Pancreas (tissue), 10 donors: Measurements from ENCODE around the gene CNTNAP4. TPM values are rescaled to one million over a fixed set of nuclear protein-coding genes. Genes with fewer than 3 reads are reported as not detected.

Source experiments
- ATAC-seq, 4 donors: fragments of 200-7000 bp; cut with Tn5 transposase; one replicate each; pipeline versions ENCODE4 v1.8.0 to v1.9.1; 2020; ENCODE audit warnings: mild to moderate bottlenecking in 4 of 4, moderate library complexity in 4 of 4
- DNase-seq, 6 donors: peaks; one replicate each; pipeline ENCODE4 v3.0.0-alpha.2; 2020
- FAIRE-seq: peaks from 2 replicates; lab custom pipeline; 2012; peaks lifted over from hg19 to GRCh38; lab: Jason Lieb, UNC
- H3K27ac ChIP-seq, 4 donors: fragments of 200-600 bp; sonication (generic); 1 replicate in 3 of 4; 2 replicates in 1 of 4; pipeline versions ENCODE4 v1.5.0 to v1.8.0; 2020
- H3K27me3 ChIP-seq, 4 donors: fragments of 200-600 bp; one replicate each; pipeline ENCODE4 v1.8.0; 2021
- H3K36me3 ChIP-seq, 3 donors: fragments of 200-600 bp; sonication (generic) in 1 of 3; one replicate each; pipeline versions ENCODE4 v1.5.0 to v1.8.0; 2020 to 2021
- H3K4me1 ChIP-seq, 3 donors: fragments of 200-600 bp; one replicate each; pipeline ENCODE4 v1.8.0; 2021
- H3K4me3 ChIP-seq, 4 donors: fragments of 200-600 bp; sonication (generic) in 2 of 4; one replicate each; pipeline versions ENCODE4 v1.5.0 to v1.8.0; 2020 to 2021
- H3K9me3 ChIP-seq, 4 donors: fragments of 200-600 bp; one replicate each; pipeline ENCODE4 v1.8.0; 2021
- CTCF ChIP-seq, 4 donors: fragments of 200-600 bp; sonication (generic) in 3 of 4; IDR thresholded peaks; one replicate each; pipeline versions ENCODE4 v1.5.0 to v1.8.0; 2021; ENCODE audit warnings: antibody characterized with exemption in 4 of 4
- WGBS, 2 donors: extraction: QIAGEN DNeasy Blood & Tissue Kit; methylation state at CpG; one replicate each; pipeline ENCODE4 v1.1.7; 2013; 5-methylcytosine and 5-hydroxymethylcytosine counted together
- intact Hi-C, 3 donors: fragments of 100-400 bp; cut with DNase I; formaldehyde crosslinking; loops; one replicate each; pipeline versions ENCODE4 v1.11.1 to v1.14.2; 2022
- polyA plus RNA-seq, 2 donors: library from polyadenylated mRNA; stranded (reverse); fragments of 200-250 nt; gene quantifications; one replicate each; pipeline ENCODE4 v1.2.3, GENCODE V29; 2013
- total RNA-seq, 6 donors: library from RNA; stranded (reverse); fragmentation: NEBNext Ultra II Directional in 4 of 6; extraction: Animal tissue kit (Norgen Biotek cat#: 25700) in 4 of 6; gene quantifications; one replicate each; pipeline versions ENCODE4 v1.2.1 to v1.2.4, GENCODE V29; 2021 to 2023
- donor health status: healthy with polysubstance abuse.
- donor health status: DM: no; HTN: no; CAD: no; lungs with moderate emphysema.
- donor health status: DM: no; HTN: no; CAD: no.
- donor health status: control.
- donor health status: control.
- donor health status: Bipolar disorder and iron deficiency.
- donor health status: DM: yes; HTN: yes; CAD: no.
- donor health status: DM: no; HTN: no; CAD: no.
- donor health status: DM: no; HTN: no; CAD: no.
- donor health status: DM: yes; HTN: yes; CAD: no.

CNTNAP4 gene
- total and polyA plus RNA-seq, 8 donors = not detected

- FAIRE-seq (no peak), DNase-seq (no peak), ATAC-seq (no peak)
- Histone ChIP-seq H3K27me3 (no peaks in the 10 kb centered on the region), H3K36me3 (no peaks in the 10 kb centered on the region), H3K4me1 (no peaks in the 10 kb centered on the region), H3K9me3 (no peaks in the 10 kb centered on the region), H3K4me3 (no peak overlapping the region), H3K27ac (no peak overlapping the region)
- intact Hi-C loops = no loop called here
- 68 to 77% methylated on average over 3 of the region's 3 CpGs for WGBS, 2 donors
- TF ChIP-seq CTCF (IDR thresholded peaks at IDR 0.05) = no peak
Measured at GRCh38 chr16:76502555-76502954, 225.4 kb downstream of the CNTNAP4 start.

- FAIRE-seq = no peak
- Histone ChIP-seq H3K27me3 (no peaks in the 10 kb centered on the region), H3K27ac (no peak overlapping the region), H3K4me1 (no peaks in the 10 kb centered on the region), H3K9me3 (no peaks in the 10 kb centered on the region), H3K4me3 (no peak overlapping the region), H3K36me3 (no peaks in the 10 kb centered on the region)
- TF ChIP-seq CTCF (IDR thresholded peaks at IDR 0.05) = no peak
- no peak for DNase-seq
- ATAC-seq = no peak
- intact Hi-C loops = no loop called here
Measured at GRCh38 chr16:76503091-76503490, 225.9 kb downstream of the CNTNAP4 start.

- Histone ChIP-seq H3K4me1 (no peaks in the 10 kb centered on the region), H3K27ac (no peak overlapping the region), H3K9me3 (no peaks in the 10 kb centered on the region), H3K4me3 (no peak overlapping the region), H3K36me3 (no peaks in the 10 kb centered on the region), H3K27me3 (no peaks in the 10 kb centered on the region)
- no peak for TF ChIP-seq CTCF (IDR thresholded peaks at IDR 0.05)
- WGBS, 2 donors = 41 to 44% methylated on average over 3 of the region's 3 CpGs
- ATAC-seq = no peak
- no peak for DNase-seq
- no peak for FAIRE-seq
- intact Hi-C loops = no loop called here
Measured at GRCh38 chr16:76511203-76511602, 234.0 kb downstream of the CNTNAP4 start.

GRCh38 chr16:76518781-76519180, 241.6 kb downstream of the CNTNAP4 start:
- no peaks in the 10 kb centered on the region for H3K4me1 ChIP-seq
- DNase-seq = no peak
- intact Hi-C loops = no loop called here
- WGBS, 2 donors = 67 to 72% methylated on average over 1 of the region's 1 CpG
- no peaks in the 10 kb centered on the region for H3K36me3 ChIP-seq
- no peak for FAIRE-seq
- no peak for TF ChIP-seq CTCF (IDR thresholded peaks at IDR 0.05)
- no peaks in the 10 kb centered on the region for H3K9me3 ChIP-seq
- no peaks in the 10 kb centered on the region for H3K27me3 ChIP-seq
- no peak overlapping the region for H3K27ac ChIP-seq
- H3K4me3 ChIP-seq = no peak overlapping the region
- no peak for ATAC-seq

DNA sequence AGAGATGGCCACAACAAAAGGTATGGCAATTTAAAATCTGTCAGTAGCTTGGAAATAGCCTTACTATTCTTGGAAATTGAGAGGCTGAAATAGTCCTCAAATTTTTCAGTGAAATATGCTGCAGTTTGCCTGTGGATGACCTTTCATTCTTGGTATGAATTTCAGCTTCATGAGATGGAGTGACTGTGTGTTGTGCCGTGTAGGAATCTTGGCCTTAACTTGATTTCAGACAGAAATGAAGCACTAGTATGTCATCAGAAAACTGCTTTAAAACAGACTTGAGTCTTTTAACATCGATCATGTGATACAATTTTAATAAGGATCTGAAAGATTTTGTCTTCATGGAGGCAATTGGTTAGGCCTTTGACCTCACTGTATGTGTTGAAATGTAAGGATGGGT, 247.2 kb downstream of the CNTNAP4 start:
- ATAC-seq (no peak), FAIRE-seq (no peak), DNase-seq (no peak)
- intact Hi-C loops = no loop called here
- Histone ChIP-seq H3K36me3 (no peaks in the 10 kb centered on the region), H3K27ac (no peak overlapping the region), H3K27me3 (no peaks in the 10 kb centered on the region), H3K9me3 (no peaks in the 10 kb centered on the region), H3K4me1 (no peaks in the 10 kb centered on the region), H3K4me3 (no peak overlapping the region)
- WGBS, 2 donors = 80 to 92% methylated on average over 2 of the region's 2 CpGs
- no peak for TF ChIP-seq CTCF (IDR thresholded peaks at IDR 0.05)
